Motor neuron (in vitro differentiated cells): ENCODE data around the gene PKHD1. TPM values are rescaled to one million over a fixed set of nuclear protein-coding genes. Genes with fewer than 3 reads are reported as not detected.

Source experiments
- ATAC-seq, 8 experiments: fragments of 200-7000 bp; cut with Tn5 transposase; replicated peaks in 6 of 8; 2 replicates each; pipeline ENCODE4 v1.8.0; 2021; ENCODE audit warnings: mild to moderate bottlenecking in 8 of 8, moderate library complexity in 8 of 8
- H3K27ac ChIP-seq, 2 donors: fragments of 250-450 bp; sonication (Bioruptor Pico); 2 replicates each; pipeline ENCODE4 v1.9.0; 2021; ENCODE audit warnings: antibody characterized with exemption in 2 of 2, mild to moderate bottlenecking in 2 of 2, moderate library complexity in 1 of 2
- H3K4me1 ChIP-seq, 2 donors: fragments of 250-450 bp; sonication (Bioruptor Pico); replicated peaks in 1 of 2; 2 replicates each; pipeline ENCODE4 v1.6.1; 2021; ENCODE audit warnings: antibody characterized with exemption in 2 of 2, mild to moderate bottlenecking in 2 of 2, moderate library complexity in 1 of 2
- H3K4me3 ChIP-seq, 5 donors: fragments of 250-450 bp; sonication (Bioruptor Pico); 2 replicates each; pipeline ENCODE4 v1.9.0; 2021; ENCODE audit warnings: antibody characterized with exemption in 5 of 5, mild to moderate bottlenecking in 5 of 5, moderate library complexity in 4 of 5
- WGBS, 10 experiments: fragments of 450-650 bp; shearing (Covaris generic); methylation state at CpG; one replicate each; pipeline ENCODE4 v1.0.0; 2022; 5-methylcytosine and 5-hydroxymethylcytosine counted together
- in situ Hi-C, 9 experiments: fragments of 400-800 bp; cut with MboI; loops; one replicate each; pipeline ENCODE4 v1.15.0; 2021; ENCODE audit warnings: low sequenced_read_pairs in 9 of 9, low pct_unique_long_range_greater_than_20kb in 2 of 9; ENCODE audit not compliant: unreplicated experiment in 9 of 9
- total RNA-seq, 8 experiments: library from RNA; unstranded; fragments of 300-600 nt; gene quantifications; 2 replicates each; pipeline versions ENCODE4 v1.2.3 to v1.2.4, GENCODE V29; 2022

The PKHD1 gene
- total RNA-seq, 8 experiments from 2014 or later, result under 0.01 to 0.14 (median 0.09) TPM; not detected in 1

GRCh38 chr6:52123251-52123650 is 35.8 kb upstream of the PKHD1 start:
- in situ Hi-C loops, result no loop called here
- Histone ChIP-seq H3K27ac (no peak overlapping the region), H3K4me3 (no peak overlapping the region), H3K4me1 (no peaks in the 10 kb centered on the region)
- ATAC-seq, result no peak
- 0 to 100% (median 75%) methylated on average over 1 of the region's 1 CpG; no CpG with 5 or more reads in 3 of the 10 experiments for WGBS, 10 experiments

DNA sequence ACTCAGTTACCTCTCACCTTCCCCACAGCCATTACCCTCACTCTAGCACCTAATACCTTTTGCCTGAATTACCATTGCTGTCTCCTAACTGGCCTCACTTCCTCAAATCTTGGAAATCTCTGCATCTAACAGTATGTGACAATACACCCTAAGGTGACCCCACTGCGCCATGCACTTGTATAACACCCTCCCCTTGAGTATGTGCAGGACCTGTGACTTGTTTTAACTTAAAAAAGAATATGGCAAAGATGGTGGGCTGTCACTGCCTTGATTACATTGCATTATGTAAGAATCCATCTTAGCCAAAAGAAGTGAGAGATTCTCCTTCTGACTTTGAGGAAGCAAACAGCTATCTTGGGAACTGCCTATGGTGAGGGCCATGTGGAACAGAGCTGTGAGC is 29.9 kb upstream of the PKHD1 start:
- 55 to 100% methylated on average over 1 of the region's 1 CpG; no CpG with 5 or more reads in 8 of the 10 experiments for WGBS, 10 experiments
- no peak for ATAC-seq
- no peaks in the 10 kb centered on the region for H3K4me1 ChIP-seq
- no peak overlapping the region for H3K27ac ChIP-seq
- in situ Hi-C loops, result no loop called here
- no peak overlapping the region for H3K4me3 ChIP-seq

DNA sequence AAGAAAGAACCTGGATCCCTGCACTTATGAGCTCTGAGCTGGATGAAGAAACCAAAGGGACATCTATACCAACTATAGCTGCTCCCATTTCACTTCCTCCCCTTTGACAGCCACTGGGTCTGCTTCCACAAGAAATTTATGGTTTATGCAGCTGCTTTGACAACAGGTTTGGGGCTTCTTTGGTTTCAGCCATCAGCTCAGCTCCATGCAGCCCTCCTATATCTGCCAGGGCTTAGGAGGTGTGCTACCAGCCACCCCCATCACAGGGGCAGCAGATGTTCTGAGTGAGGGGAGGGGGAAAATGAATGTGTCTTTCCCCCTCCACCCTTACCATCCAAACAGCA is 29.2 kb upstream of the PKHD1 start:
- no peak for ATAC-seq
- Histone ChIP-seq H3K4me1 (no peaks in the 10 kb centered on the region), H3K27ac (no peak overlapping the region), H3K4me3 (no peak overlapping the region)
- in situ Hi-C loops, result no loop called here

DNA sequence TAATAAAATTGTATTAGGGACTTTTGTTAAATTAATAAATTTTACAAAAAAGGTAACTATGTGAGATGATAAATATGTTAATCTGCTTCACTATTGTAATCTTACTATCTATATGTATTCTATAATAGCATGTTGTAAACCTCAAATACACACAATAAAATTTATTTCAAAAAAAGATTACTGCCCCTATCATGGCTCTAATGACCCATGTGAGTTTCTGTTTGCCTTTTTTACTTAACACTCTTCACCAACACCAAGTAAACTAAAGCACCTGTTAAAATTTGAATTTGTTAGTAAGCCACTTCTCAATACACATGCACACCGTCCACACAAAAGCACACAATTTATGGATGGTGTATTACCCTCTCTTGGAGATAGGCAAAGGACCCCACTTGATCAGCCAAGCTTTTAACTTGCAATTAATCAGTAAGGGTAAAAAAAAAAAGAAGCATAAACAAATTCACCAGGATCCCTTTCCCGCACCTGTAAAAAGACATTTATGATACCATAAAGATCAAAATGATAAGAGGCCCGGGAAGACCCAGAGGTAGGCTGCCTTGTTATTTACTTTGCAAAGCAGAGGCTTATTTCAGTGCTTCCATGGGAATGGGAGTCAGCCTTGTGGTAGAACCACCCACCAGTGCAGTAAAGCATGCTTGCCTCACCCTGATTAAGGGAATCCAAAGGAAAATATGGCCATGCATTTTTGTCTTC is 28.6 kb upstream of the PKHD1 start:
- no peaks in the 10 kb centered on the region for H3K4me1 ChIP-seq
- 0 to 100% (median 54%) methylated on average over 1 to 3 of the region's 3 CpGs for WGBS, 10 experiments
- no peak overlapping the region for H3K27ac ChIP-seq
- H3K4me3 ChIP-seq, result no peak overlapping the region
- in situ Hi-C loops, result no loop called here
- ATAC-seq, result no peak

DNA sequence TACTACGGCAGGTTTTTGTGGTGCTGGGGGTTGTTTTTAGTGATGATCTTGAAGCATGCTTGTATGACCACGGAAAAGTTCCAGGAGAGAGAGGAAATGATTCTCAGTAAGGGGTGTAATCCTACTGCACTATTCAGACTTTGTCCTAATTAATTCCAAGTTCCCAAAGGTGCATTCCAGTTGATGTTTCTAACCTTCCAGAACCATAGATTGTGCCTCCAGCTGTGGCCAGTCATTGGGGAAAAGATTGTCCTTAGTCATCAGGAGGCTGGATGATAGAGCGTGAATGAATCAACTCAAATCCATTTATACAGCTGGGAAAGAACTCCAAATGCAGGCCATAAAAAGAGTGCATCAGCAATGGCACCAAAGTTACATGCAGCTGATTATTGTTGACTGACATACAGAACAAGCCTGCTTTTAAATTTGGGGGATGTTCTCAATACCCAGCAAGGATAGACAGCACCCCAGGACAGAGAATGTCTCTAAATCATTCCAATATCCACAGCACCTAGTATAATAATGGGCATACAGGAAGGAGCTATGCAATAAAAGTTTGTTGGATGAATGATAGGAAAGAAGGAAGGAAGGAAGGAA is 27.8 kb upstream of the PKHD1 start:
- in situ Hi-C loops, result no loop called here
- 0 to 100% (median 65%) methylated on average over 1 to 3 of the region's 3 CpGs; no CpG with 5 or more reads in 2 of the 10 experiments for WGBS, 10 experiments

DNA sequence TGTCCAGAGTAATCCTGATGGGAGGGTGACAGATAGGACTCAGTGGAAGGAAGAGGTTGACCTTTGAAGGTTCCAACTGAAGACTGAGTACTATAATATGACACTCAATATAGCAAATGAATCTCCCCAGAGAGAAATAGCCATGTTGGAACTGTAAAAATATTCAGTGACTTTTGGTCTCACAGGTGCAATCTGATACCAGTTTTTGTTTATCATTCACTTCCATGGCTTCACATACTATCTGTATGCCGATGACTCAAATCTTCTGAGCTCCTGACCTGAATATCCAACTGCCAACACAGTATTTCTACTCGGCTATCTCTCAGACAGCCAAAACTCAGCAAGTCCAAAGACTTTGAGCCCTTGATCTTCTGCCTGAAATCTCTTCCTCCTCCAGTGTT is 21.8 kb upstream of the PKHD1 start:
- in situ Hi-C loops, result no loop called here
- ATAC-seq, result no peak
- Histone ChIP-seq H3K4me1 (no peaks in the 10 kb centered on the region), H3K27ac (no peak overlapping the region), H3K4me3 (no peak overlapping the region)
- WGBS, 10 experiments, result 0 to 94% (median 83%) methylated on average over 1 to 2 of the region's 2 CpGs; no CpG with 5 or more reads in 5 of the 10 experiments

More for the DNA sequence above, 27.8 kb upstream of the PKHD1 start:
- Histone ChIP-seq H3K4me1 (no peaks in the 10 kb centered on the region), H3K27ac (no peak overlapping the region), H3K4me3 (no peak overlapping the region)
- ATAC-seq, result no peak

GRCh38 chr6:52108128-52108527 is 20.7 kb upstream of the PKHD1 start:
- no peak for ATAC-seq
- 0 to 40% (median 13%) methylated on average over 1 to 3 of the region's 4 CpGs; no CpG with 5 or more reads in 6 of the 10 experiments for whole genome bisulfite sequencing, 10 experiments
- in situ Hi-C loops, result no loop called here
- H3K27ac ChIP-seq, result no peak overlapping the region
- H3K4me3 ChIP-seq, result no peak overlapping the region
- H3K4me1 ChIP-seq, result no peaks in the 10 kb centered on the region

GRCh38 chr6:52106994-52107393 is 19.6 kb upstream of the PKHD1 start:
- ATAC-seq, result peak in 2 of 8 experiments; percentile 48 to 83
- in situ Hi-C loops, result no loop called here
- Histone ChIP-seq H3K27ac (no peak overlapping the region), H3K4me3 (no peak overlapping the region), H3K4me1 (no peaks in the 10 kb centered on the region)

GRCh38 chr6:52104979-52105378 is 17.6 kb upstream of the PKHD1 start:
- no peaks in the 10 kb centered on the region for H3K4me1 ChIP-seq
- in situ Hi-C loops, result no loop called here
- no peak for ATAC-seq
- H3K27ac ChIP-seq, result no peak overlapping the region
- WGBS, 10 experiments, result 10 to 95% (median 85%) methylated on average over 2 to 4 of the region's 4 CpGs
- no peak overlapping the region for H3K4me3 ChIP-seq

GRCh38 chr6:52103623-52104022 is 16.2 kb upstream of the PKHD1 start:
- no peaks in the 10 kb centered on the region for H3K4me1 ChIP-seq
- in situ Hi-C loops, result no loop called here
- ATAC-seq, result no peak
- H3K27ac ChIP-seq, result no peak overlapping the region
- 0 to 57% (median 30%) methylated on average over 1 to 2 of the region's 2 CpGs; no CpG with 5 or more reads in 4 of the 10 experiments for WGBS, 10 experiments
- H3K4me3 ChIP-seq, result no peak overlapping the region

DNA sequence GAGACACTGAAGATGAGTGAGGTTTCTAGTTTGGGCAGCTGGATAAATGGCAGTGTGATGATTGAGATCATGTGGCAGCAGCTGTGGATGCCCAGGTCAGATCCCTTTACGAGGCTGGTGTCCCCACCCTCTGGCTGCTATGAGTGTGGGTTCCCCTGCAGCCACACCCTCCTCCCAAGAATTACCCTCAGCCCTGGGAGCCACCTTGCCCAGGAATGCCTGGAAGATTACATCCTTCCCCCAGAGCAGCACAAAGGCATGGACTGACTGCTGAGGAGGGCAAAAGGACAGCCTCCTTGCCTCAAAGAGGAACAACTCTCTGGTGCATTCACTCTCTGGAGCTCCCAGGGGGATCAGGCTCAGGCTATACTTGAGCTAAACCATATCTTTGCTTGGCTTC is 15.0 kb upstream of the PKHD1 start:
- Histone ChIP-seq H3K4me1 (no peaks in the 10 kb centered on the region), H3K27ac (no peak overlapping the region), H3K4me3 (no peak overlapping the region)
- in situ Hi-C loops, result no loop called here
- WGBS, 10 experiments, result 20 to 40% methylated on average over 1 of the region's 1 CpG; no CpG with 5 or more reads in 8 of the 10 experiments
- ATAC-seq, result no peak

- ATAC-seq, result no peak
- Histone ChIP-seq H3K4me1 (no peaks in the 10 kb centered on the region), H3K27ac (no peak overlapping the region), H3K4me3 (no peak overlapping the region)
- 0 to 100% (median 83%) methylated on average over 1 of the region's 1 CpG; no CpG with 5 or more reads in 5 of the 10 experiments for WGBS, 10 experiments
- in situ Hi-C loops, result no loop called here
These were observed 11.3 kb upstream of the PKHD1 start for GRCh38 chr6:52098721-52099120.

- WGBS, 10 experiments, result 0 to 100% (median 59%) methylated on average over 1 to 2 of the region's 2 CpGs; no CpG with 5 or more reads in 4 of the 10 experiments
- in situ Hi-C loops, result no loop called here
- Histone ChIP-seq H3K4me3 (no peak overlapping the region), H3K4me1 (no peaks in the 10 kb centered on the region), H3K27ac (no peak overlapping the region)
- ATAC-seq, result no peak
These were observed 2.4 kb upstream of the PKHD1 start for GRCh38 chr6:52089758-52090348.

GRCh38 chr6:52086741-52087140 is 672 bp downstream of the PKHD1 start:
- Histone ChIP-seq H3K4me3 (no peak overlapping the region), H3K4me1 (no peaks in the 10 kb centered on the region), H3K27ac (no peak overlapping the region)
- whole genome bisulfite sequencing, 10 experiments, result 15 to 100% (median 78%) methylated on average over 2 to 5 of the region's 5 CpGs; no CpG with 5 or more reads in 1 of the 10 experiments
- in situ Hi-C loops, result no loop called here
- ATAC-seq, result no peak
